IPS-20b (cell line): ENCODE results near the gene PDE8A.
A peak's percentile ranks its signal among the peaks of the same experiment; 100 is the strongest.

Experiments
- H3K27ac ChIP-seq: one replicate; pipeline ENCODE4 v1.5.1; 2013; ENCODE audit warnings: low read length
- H3K27me3 ChIP-seq: 2 replicates; pipeline ENCODE4 v1.6.1; 2013; ENCODE audit warnings: mild to moderate bottlenecking, low read length, inconsistent platforms; ENCODE audit not compliant: insufficient read depth
- H3K36me3 ChIP-seq: 2 replicates; pipeline ENCODE4 v1.6.1; 2013; ENCODE audit warnings: low read depth, mild to moderate bottlenecking, inconsistent platforms, low read length, moderate library complexity; ENCODE audit not compliant: insufficient read depth
- H3K4me1 ChIP-seq: 2 replicates; pipeline ENCODE4 v1.6.1; 2013; ENCODE audit warnings: mild to moderate bottlenecking, control low read depth, inconsistent platforms, low read length, moderate library complexity; ENCODE audit not compliant: insufficient read depth
- H3K4me3 ChIP-seq: 2 replicates; pipeline ENCODE4 v1.5.1; 2013; ENCODE audit warnings: mild to moderate bottlenecking, low read length, inconsistent platforms
- H3K9ac ChIP-seq: 2 replicates; pipeline ENCODE4 v1.6.1; 2013; ENCODE audit warnings: low read depth, mild to moderate bottlenecking, inconsistent platforms, low read length, moderate library complexity
- H3K9me3 ChIP-seq: 2 replicates; pipeline ENCODE4 v1.6.1; 2013; ENCODE audit warnings: mild to moderate bottlenecking, low read depth, low read length, inconsistent platforms; ENCODE audit not compliant: insufficient read depth

PDE8A gene

GRCh38 chr15:85031086-85031943 is 49.7 kb downstream of the PDE8A start:
- Histone ChIP-seq H3K36me3 (no peaks in the 10 kb centered on the region), H3K27ac (no peak overlapping the region)

GRCh38 chr15:85031944-85032558 is 50.4 kb downstream of the PDE8A start:
- Histone ChIP-seq H3K4me3 (0 out of 2 replicates have a peak overlapping the region, but pooled peaks have one; percentile 13), H3K9ac (no peak overlapping the region), H3K27ac (no peak overlapping the region), H3K9me3 (no peaks in the 10 kb centered on the region), H3K27me3 (no peaks in the 10 kb centered on the region), H3K36me3 (no peaks in the 10 kb centered on the region), H3K4me1 (peaks cover 22% of the 10 kb centered on the region)

More at GRCh38 chr15:85031086-85031943, 49.7 kb downstream of the PDE8A start:
- H3K9me3 ChIP-seq, result no peaks in the 10 kb centered on the region
- H3K27me3 ChIP-seq, result no peaks in the 10 kb centered on the region
- no peak overlapping the region for H3K9ac ChIP-seq
- H3K4me1 ChIP-seq, result peaks cover 22% of the 10 kb centered on the region
- 0 out of 2 replicates have a peak overlapping the region, but pooled peaks have one; percentile 13 for H3K4me3 ChIP-seq

GRCh38 chr15:85033148-85033547 is 51.5 kb downstream of the PDE8A start:
- H3K27me3 ChIP-seq, result no peaks in the 10 kb centered on the region
- no peaks in the 10 kb centered on the region for H3K36me3 ChIP-seq
- peaks cover 22% of the 10 kb centered on the region for H3K4me1 ChIP-seq
- no peak overlapping the region for H3K27ac ChIP-seq
- no peaks in the 10 kb centered on the region for H3K9me3 ChIP-seq
- H3K4me3 ChIP-seq, result no peak overlapping the region
- no peak overlapping the region for H3K9ac ChIP-seq

GRCh38 chr15:85034276-85034675 is 52.6 kb downstream of the PDE8A start:
- no peak overlapping the region for H3K9ac ChIP-seq
- H3K4me1 ChIP-seq, result peaks cover 17% of the 10 kb centered on the region
- no peaks in the 10 kb centered on the region for H3K27me3 ChIP-seq
- H3K36me3 ChIP-seq, result no peaks in the 10 kb centered on the region
- H3K9me3 ChIP-seq, result no peaks in the 10 kb centered on the region
- no peak overlapping the region for H3K27ac ChIP-seq
- no peak overlapping the region for H3K4me3 ChIP-seq

GRCh38 chr15:85035980-85036379 is 54.3 kb downstream of the PDE8A start:
- H3K4me3 ChIP-seq, result no peak overlapping the region
- H3K27me3 ChIP-seq, result no peaks in the 10 kb centered on the region
- no peak overlapping the region for H3K27ac ChIP-seq
- H3K4me1 ChIP-seq, result peaks cover 17% of the 10 kb centered on the region
- H3K36me3 ChIP-seq, result no peaks in the 10 kb centered on the region
- H3K9ac ChIP-seq, result no peak overlapping the region
- no peaks in the 10 kb centered on the region for H3K9me3 ChIP-seq

- Histone ChIP-seq H3K27me3 (no peaks in the 10 kb centered on the region), H3K9ac (no peak overlapping the region), H3K36me3 (no peaks in the 10 kb centered on the region), H3K4me3 (no peak overlapping the region), H3K27ac (no peak overlapping the region), H3K9me3 (no peaks in the 10 kb centered on the region), H3K4me1 (peaks cover 15% of the 10 kb centered on the region)
Measured at GRCh38 chr15:85036716-85037115, 55.1 kb downstream of the PDE8A start.

GRCh38 chr15:85037641-85038040 is 56.0 kb downstream of the PDE8A start:
- H3K9me3 ChIP-seq, result no peaks in the 10 kb centered on the region
- H3K4me3 ChIP-seq, result no peak overlapping the region
- no peaks in the 10 kb centered on the region for H3K36me3 ChIP-seq
- H3K27me3 ChIP-seq, result no peaks in the 10 kb centered on the region
- no peak overlapping the region for H3K9ac ChIP-seq
- H3K4me1 ChIP-seq, result peaks cover 6% of the 10 kb centered on the region
- no peak overlapping the region for H3K27ac ChIP-seq

- no peaks in the 10 kb centered on the region for H3K9me3 ChIP-seq
- no peaks in the 10 kb centered on the region for H3K36me3 ChIP-seq
- no peak overlapping the region for H3K27ac ChIP-seq
- no peak overlapping the region for H3K4me3 ChIP-seq
- no peaks in the 10 kb centered on the region for H3K4me1 ChIP-seq
- H3K9ac ChIP-seq, result no peak overlapping the region
- no peaks in the 10 kb centered on the region for H3K27me3 ChIP-seq
Measured at GRCh38 chr15:85041230-85041629, 59.6 kb downstream of the PDE8A start.

- H3K9ac ChIP-seq, result no peak overlapping the region
- H3K36me3 ChIP-seq, result no peaks in the 10 kb centered on the region
- no peak overlapping the region for H3K27ac ChIP-seq
- H3K4me1 ChIP-seq, result no peaks in the 10 kb centered on the region
- no peaks in the 10 kb centered on the region for H3K27me3 ChIP-seq
- H3K9me3 ChIP-seq, result no peaks in the 10 kb centered on the region
- H3K4me3 ChIP-seq, result no peak overlapping the region
Measured at GRCh38 chr15:85044251-85044853, 62.7 kb downstream of the PDE8A start.

GRCh38 chr15:85044894-85045293 is 63.2 kb downstream of the PDE8A start:
- Histone ChIP-seq H3K4me1 (no peaks in the 10 kb centered on the region), H3K36me3 (no peaks in the 10 kb centered on the region), H3K4me3 (no peak overlapping the region), H3K27me3 (no peaks in the 10 kb centered on the region), H3K9ac (no peak overlapping the region), H3K9me3 (no peaks in the 10 kb centered on the region), H3K27ac (no peak overlapping the region)

GRCh38 chr15:85045615-85046014 is 64.0 kb downstream of the PDE8A start:
- Histone ChIP-seq H3K4me1 (no peaks in the 10 kb centered on the region), H3K4me3 (no peak overlapping the region), H3K36me3 (no peaks in the 10 kb centered on the region), H3K9me3 (no peaks in the 10 kb centered on the region), H3K27me3 (no peaks in the 10 kb centered on the region), H3K27ac (no peak overlapping the region), H3K9ac (no peak overlapping the region)
